NAMALWA (cell line): ENCODE measurements around the gene CCNI.
"Not testable (repeated sequence)": the region's sequence is repeated elsewhere in the genome, so short reads cannot be mapped to it uniquely, and the experiment has no call there.

Experiments
- DNase-seq: peaks from one replicate; pipeline ENCODE4 v3.0.0-alpha.2; 2015; ENCODE audit warnings: low spot score

CCNI gene

DNA sequence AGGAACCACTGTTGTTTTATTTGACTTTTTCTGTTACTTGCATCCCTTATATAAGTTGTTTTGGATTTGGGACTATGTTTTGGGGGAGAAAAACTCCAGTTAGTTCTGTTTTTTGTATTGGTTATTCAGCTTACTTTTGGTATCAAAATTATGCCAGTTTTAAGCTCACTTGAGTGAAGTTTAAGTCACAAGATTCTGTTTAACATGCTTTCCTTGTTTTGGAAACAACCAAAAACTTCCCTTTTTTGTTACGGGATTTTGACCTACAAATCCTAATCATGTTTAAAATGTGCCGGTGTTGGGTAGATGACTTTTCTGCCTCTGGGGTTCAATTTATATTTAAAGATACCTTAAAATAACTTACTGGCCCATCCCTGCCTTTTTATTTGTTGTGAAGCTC is 36.0 kb downstream of the CCNI start:
- DNase-seq: no peak

GRCh38 chr4:77037736-77038135 is 38.1 kb downstream of the CCNI start:
- no peak for DNase-seq

GRCh38 chr4:77037168-77037567 is 38.6 kb downstream of the CCNI start:
- not testable (repeated sequence) for DNase-seq

DNA sequence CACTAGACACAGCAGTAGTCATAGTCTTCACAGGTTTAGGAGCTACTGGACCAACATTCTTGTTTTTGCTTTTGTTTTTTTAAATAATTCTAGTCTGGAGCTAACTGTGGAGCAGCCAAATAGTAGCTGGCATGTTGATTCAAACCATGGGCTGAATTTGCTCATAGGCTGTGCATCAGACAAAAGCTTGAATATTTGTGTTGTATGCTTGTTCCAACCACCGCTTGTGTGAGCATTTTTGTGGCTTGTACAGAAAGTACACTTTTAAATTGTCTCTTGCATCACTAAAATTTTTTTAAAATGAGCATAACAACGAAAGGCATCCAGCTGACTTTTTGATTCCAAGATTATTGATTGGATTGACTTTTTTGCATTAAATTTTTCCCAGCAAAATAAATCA is 39.6 kb downstream of the CCNI start:
- no peak for DNase-seq

DNA sequence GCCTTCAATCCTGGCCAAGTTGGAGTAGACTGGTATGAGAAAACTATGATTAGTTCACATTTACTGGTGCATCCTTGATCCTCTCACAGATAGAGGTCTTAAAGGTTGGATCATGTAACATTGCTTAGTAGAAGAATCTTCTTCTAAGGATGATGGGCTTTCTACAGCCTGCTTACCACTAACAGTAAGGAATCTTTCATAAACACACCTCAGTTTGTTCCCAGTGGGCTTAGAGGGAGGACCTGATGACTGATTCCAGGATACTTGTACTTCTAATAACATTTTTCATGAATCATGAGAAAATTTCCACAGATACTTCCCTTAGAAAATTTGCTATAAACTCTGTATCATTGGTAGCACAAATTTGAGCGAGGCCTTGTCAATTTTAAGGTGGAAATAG is 40.6 kb downstream of the CCNI start:
- no peak for DNase-seq

- no peak for DNase-seq
These were observed 44.2 kb downstream of the CCNI start for GRCh38 chr4:77031544-77031943.

DNA sequence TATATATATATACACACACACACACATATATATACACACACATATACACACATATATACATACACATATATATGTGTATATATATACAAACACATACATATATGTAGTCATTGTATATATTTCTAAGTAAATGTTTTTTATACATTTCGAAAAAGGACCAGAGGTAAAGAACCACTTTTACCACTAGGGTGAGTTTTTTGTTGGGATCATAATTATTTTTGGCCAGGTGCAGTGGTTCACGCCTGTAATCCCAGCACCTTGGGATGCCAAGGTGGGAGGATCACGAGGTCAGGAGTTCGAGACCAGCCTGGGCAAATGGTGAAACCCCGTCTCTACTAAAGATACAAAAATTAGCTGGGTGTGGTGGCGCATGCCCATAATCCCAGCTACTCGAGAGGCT is 46.0 kb downstream of the CCNI start:
- DNase-seq: not testable (repeated sequence)

DNA sequence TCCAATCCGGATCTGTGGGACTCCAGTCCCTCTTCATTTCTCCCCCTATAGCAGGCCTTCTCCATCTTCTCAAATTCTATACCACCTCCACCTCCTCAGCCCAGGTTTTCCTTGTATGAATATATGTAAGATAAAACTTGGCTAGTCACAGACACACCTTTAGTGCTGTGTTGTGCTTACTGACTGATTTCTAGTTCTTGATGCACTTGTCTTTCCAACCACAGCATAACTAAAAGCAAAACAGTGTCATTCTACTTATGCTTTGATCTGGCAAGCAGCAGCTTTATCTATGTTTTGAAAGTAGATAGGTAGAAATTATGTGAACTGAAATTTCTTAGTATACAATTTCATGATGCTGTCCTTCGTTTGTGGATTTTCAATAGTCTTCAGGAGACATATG is 47.5 kb downstream of the CCNI start:
- DNase-seq: no peak

GRCh38 chr4:77026322-77026704 is 49.5 kb downstream of the CCNI start:
- no peak for DNase-seq

DNA sequence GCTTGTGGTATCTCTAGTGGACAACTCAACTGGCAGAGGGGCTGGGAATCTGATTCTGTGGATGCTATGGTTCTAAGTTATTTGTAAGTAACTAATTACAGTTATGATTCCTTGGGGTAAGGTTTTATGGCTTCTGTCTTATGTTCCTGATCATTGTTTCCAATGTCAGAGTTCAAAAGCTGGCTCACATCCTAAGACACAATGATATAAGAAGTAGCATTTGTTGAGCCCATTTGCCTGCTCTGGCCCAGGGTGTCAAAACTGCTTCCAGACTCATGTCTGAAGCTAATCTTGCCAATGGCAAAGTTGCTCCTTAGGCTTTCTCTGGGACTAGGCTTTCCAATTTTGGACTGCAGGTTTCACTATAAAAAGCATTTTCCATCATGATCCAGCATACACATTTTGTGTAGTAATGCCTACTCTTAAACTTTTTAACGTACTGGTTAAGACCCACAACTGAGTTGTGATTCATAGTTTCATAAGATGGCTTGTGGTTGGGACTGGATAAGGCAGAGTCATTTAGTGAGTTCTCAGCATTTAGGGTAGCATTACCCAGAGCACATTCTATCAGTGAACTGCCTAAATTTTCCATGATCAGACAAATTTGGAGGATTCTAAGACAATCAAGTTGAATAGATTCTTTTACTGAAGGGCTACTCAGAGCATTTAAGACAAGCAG is 50.0 kb downstream of the CCNI start:
- no peak for DNase-seq

DNA sequence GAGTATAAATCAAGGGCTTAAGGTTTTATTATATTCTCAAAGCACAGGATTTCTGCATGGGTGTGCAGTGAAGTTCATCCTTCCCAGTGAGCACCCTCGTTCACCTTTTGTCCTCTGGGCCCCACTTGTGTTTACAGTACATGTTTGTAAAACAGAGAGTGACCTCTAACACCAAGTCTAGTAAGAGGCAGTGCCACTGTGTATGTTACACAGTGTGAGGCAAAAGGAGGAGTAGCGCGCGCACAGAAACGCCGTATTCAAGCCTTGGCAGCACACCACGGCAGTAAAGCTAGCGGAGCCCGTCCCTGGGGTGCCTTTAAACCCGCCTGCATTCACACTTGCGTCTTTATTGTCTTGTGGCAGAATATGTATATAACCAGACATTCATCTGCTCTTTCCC is 51.9 kb downstream of the CCNI start:
- DNase-seq: no peak

DNA sequence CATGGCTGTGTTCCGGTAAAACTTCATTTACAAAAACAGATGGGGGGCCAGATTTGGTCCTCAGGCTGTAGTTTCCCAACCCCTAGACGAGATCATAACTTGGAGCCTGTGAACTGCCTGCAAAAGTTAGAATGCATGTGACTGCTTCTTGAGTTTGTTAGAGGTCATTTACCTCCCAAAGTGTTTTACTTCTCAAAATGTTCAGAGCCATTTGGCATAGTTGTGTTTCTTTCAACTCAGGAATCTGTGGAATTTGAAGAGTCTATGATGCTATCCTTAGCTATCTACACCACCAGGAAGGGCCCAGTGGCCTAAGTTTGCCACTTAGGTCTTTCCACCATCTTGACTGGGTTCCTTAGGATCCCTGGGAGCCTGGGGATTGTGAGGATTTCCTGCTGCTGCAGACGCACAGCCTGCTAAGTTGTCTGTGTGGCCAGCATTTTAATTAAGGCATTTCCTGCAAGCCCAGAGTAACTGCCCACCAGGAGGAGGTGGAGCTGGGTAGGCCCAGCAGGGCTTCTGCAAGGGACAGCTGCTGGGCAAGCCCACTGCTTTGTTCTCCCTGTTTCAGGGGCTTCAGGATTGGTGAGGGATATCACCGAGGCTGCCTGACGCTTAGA is 53.1 kb downstream of the CCNI start:
- no peak for DNase-seq

DNA sequence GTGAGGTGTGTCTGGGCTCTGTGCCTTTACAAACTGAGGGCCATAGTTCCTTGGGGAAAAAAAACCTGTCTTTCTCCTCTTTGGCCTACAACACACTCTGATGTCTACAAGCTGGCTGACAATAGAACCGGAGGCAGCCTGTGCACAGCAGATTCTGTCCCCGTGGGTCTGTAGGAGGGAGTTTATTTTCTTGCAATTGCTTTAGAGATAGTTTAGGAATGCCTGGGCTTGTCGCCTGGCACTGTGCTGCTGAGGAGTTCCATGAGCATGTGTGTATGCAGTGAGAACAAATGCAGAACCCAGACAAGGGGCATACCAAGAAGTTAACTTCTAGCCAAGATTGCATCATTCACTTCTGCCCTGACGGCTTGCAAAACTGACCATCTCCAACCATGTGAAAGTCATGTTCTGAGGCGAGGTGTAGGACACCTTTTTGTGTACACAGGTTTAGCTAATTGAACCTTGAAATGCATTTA is 54.1 kb downstream of the CCNI start:
- no peak for DNase-seq

- DNase-seq: no peak
These were observed 55.8 kb downstream of the CCNI start for GRCh38 chr4:77020017-77020416.

DNA sequence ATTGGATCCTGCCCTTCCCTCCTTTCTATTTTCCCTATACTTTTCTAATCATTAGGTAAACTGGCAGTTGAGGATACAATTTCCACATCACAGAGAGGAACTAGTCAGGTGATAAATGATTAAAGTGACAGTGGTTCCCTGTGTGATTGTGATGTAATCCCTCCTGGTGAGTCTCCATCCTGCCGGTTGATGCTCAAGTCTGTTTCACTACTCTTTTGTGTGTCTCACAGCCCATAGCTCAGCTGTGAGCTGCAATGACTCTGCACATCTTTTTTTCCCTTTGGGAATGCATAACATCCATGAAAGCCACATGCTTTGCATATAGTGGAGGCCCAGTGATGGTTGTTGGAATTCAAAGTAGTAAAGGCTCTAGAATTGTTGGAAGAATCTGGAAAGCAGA is 60.4 kb downstream of the CCNI start:
- DNase-seq: no peak

DNA sequence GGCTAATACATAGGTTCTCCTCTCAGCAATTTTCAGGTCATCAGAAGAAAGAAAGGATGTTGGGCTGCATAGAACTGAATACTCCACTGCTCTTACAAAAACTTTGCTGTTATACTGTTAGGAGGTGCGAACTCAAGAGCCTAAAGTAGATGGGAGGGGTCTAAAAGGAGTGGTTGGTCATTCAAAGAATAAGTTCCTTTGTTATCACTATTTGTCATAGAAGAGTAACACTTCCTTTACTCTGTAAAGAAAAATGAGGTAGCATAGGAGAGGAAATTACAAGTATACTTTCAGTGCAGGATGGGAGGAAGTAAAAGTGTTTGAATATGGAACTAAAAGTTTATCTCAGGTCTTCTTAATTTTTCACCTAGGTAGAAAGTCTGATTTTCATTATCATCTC is 61.5 kb downstream of the CCNI start:
- DNase-seq: no peak

- no peak for DNase-seq
These were observed 63.1 kb downstream of the CCNI start for GRCh38 chr4:77012726-77013125.

- DNase-seq: no peak
These were observed 64.9 kb downstream of the CCNI start for GRCh38 chr4:77010841-77011354.

DNA sequence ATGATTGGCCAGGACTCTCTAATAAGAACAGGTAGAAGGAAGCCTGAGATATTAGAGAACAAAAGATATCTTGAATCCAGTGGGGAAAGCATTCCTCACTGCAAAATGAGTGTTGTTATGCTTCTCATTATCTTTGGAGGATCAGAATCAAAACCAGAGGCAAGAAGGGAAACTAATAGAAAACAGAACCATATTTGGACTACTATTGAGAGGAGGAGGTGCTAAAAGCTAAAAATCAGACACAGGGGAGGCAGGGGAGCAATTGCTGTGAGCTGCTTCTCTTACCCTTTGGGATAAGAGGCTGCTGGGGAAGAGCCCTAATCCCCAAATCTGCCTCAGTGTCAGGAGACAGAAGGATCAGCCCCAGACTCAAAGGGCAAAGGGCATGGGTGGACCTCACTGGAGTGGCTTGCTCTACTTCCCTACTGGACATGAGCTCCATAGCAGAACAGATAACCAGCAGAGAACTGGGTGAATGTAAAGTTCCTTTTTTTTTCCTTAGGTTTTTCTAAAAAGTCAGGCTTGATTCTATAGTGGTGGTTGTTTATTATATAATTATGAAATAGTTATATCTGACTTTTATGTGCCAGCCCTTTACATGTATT is 66.2 kb downstream of the CCNI start:
- DNase-seq: no peak

DNA sequence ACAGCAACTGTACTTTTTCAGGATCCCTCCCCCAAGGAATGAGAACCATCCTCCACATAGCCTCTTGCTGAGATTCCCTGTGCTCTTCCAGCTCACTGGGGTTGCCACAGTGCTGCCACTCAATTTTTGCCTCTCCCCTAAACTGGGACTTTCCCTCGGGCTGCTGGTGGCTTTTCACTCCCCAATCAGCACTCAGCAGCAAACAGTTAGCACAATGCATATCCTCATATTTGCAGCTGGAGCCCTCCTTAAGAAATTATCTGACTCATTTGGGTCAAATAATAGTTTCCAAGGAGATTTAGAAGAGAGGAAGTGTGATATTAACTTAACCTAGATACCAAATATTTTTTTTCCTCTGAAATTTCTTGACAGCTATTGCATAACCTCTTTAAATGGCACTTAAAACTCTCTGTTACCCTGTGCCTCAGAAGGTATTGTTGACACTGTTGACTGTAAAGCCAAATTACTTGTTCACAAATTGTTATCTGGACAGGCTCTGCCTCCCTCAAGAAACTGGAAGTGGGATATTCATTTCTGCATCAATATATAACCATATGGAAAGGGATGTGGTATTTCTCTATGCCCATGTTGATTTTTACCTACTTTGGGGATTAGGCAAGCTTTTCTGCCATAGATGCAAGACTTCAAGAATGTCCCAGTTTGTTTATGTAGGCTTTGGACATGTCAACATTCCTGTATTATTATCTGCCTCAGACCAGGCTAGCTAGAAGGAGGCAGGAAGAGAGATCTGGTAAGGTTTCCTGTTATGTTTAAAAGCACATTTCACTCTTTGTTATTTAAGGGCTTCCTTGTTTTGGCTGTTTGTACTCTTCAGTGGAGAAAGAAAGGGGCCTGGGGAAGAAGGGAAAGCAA is 68.2 kb downstream of the CCNI start:
- no peak for DNase-seq

DNA sequence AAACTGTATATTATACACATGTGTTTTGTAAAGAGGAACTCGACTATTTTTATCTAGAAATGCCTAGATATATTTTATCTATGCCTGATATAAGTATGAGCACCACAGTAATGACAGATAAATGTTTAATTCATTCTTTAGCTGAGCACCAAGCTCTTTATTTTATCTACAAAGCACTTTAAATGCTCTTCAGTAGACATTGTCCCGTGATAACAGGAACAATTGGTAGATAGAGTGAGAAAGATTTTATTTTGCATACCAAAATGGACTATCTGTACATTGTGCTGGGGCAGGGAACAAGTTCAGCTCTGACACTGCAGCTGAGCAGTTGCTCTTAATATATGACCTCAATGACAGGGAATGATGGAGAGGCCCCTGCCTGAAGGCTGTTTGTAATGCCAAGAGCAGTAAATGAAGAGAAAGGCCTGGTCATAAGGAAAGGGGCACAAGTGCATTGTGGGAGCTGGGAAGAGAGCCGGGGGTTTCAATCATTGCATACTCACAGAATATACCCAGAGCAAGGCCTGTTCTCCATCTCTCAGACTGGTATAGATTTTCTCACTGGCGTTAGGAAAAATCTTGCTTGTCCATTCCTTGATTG is 68.9 kb downstream of the CCNI start:
- DNase-seq: no peak

DNA sequence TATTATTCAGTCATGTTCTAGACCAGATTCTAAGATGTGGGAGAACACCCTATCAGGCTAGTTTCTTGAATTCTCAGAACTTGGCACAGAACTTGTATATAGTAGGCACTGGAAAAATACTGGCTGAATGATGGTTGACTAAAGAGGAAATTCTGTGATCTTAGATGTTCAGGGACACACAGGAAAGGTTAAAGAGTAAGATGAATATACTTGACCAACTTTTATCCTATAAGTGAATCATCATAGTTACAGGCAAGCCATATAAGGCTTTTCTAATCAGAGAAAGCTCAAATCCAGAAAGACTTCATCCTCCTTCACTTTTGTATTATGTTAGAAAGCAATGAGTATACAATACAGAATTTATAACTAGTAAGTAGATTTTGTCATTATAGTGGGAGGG is 72.4 kb downstream of the CCNI start:
- DNase-seq: no peak
